ENCODE results near the gene KCNQ1.

GRCh38 chr11:2482204-2482603 is 37.4 kb downstream of the KCNQ1 start:
- no peak for TF ChIP-seq CTCF (IDR thresholded peaks at IDR 0.05)
- no peak for TF ChIP-seq POLR2A (IDR thresholded peaks at IDR 0.05)
- TF ChIP-seq POLR2AphosphoS5 (IDR thresholded peaks at IDR 0.05): no peak
